Upper lobe of left lung (tissue), 4 donors: ENCODE results near the gene CDIPT.
"Not testable (repeated sequence)": the region's sequence is repeated elsewhere in the genome, so short reads cannot be mapped to it uniquely, and the experiment has no call there.

Experiments
- POLR2AphosphoS5 ChIP-seq, 2 donors: sonication (generic); formaldehyde crosslinking; IDR thresholded peaks; one replicate each; pipeline ENCODE4 v1.5.1; 2017; ENCODE audit warnings: antibody characterized with exemption in 2 of 2
- TF ChIP-seq, protein P1 (sequence below), 6 experiments: fragments of 450-650 bp in 4 of 6; fragments of 200-600 bp in 2 of 6; sonication (generic) in 2 of 6; IDR thresholded peaks; one replicate each; pipeline ENCODE4 v1.5.1; 2016 to 2019; ENCODE audit warnings: antibody characterized with exemption in 6 of 6

DNA sequence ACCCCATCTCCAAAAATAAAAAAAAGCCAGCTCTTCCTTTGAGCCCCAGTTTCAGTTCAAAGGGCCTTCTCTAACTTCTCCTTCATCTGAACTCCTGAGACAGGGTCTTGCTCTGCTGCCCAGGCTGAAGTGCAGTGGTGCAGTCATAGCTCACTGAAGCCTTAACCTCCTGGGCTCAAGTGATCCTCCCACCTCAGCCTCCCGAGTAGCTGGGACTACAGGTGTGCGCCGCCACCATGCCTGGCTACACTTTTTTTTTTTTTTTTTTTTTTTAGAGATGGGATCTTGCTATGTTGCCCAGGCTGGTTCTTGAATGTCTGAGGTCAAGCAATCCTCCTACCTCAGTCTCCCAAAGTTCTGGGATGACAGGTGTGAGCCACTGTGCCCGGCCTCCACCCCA lies 29.8 kb downstream of the CDIPT start:
- TF ChIP-seq, protein P1, sequence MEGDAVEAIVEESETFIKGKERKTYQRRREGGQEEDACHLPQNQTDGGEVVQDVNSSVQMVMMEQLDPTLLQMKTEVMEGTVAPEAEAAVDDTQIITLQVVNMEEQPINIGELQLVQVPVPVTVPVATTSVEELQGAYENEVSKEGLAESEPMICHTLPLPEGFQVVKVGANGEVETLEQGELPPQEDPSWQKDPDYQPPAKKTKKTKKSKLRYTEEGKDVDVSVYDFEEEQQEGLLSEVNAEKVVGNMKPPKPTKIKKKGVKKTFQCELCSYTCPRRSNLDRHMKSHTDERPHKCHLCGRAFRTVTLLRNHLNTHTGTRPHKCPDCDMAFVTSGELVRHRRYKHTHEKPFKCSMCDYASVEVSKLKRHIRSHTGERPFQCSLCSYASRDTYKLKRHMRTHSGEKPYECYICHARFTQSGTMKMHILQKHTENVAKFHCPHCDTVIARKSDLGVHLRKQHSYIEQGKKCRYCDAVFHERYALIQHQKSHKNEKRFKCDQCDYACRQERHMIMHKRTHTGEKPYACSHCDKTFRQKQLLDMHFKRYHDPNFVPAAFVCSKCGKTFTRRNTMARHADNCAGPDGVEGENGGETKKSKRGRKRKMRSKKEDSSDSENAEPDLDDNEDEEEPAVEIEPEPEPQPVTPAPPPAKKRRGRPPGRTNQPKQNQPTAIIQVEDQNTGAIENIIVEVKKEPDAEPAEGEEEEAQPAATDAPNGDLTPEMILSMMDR (IDR thresholded peaks at IDR 0.05), result not testable (repeated sequence)
- not testable (repeated sequence) for TF ChIP-seq POLR2AphosphoS5 (IDR thresholded peaks at IDR 0.05)
